NCI-H1092 treated with DMSO at 0.1 percent for 48 hours (cell line): Measurements from ENCODE around the gene PTCRA.

Experiments
- DNase-seq: peaks from one replicate; lab custom pipeline; 2025; lab: John Stamatoyannopoulos, UW

PTCRA gene

DNA sequence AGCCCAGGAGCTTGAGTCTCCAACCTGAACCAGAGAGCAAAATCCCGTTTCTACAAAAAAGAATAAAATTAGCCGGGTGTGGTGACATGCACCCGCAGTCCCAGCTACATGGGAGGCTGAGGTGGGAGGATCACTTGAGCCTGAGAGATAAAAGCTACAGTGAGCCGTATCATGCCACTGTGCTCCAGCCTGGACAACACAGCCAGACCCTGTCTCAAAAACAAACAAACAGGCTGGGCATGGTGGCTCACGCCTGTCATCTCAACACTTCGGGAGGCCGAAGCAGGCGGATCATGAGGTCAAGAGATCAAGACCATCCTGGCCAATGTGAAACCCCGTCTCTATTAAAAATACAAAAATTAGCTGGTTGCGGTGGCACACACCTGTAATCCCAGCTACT is 11.4 kb upstream of the PTCRA start:
- no peak for DNase-seq

- DNase-seq, result no peak
These were observed 8.5 kb upstream of the PTCRA start for GRCh38 chr6:42907336-42907735.

GRCh38 chr6:42909835-42910234 is 6.0 kb upstream of the PTCRA start:
- DNase-seq, result no peak

GRCh38 chr6:42911171-42912021 is 4.5 kb upstream of the PTCRA start:
- no peak for DNase-seq

- no peak for DNase-seq
These were observed 1.3 kb upstream of the PTCRA start for GRCh38 chr6:42914546-42914945.

DNA sequence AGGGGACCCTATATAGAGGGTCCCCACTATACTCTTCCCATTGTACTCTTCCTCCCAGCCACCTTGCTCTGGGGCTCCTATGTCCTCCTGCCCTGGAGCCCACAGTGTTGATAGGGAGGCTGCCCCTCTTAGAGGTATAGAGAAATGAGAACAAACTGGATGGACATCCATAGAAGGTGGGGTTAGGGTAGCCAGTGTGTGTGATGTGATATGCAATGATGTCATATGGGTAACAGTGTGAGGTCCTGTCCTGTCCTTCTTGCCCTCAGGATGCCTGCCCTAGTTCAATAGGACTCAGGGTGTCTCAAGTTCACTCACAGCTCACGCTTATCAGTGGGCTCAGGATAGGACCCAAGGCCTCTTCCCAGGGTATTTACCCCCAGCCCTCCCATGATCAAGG is 435 bp downstream of the PTCRA start:
- no peak for DNase-seq

DNA sequence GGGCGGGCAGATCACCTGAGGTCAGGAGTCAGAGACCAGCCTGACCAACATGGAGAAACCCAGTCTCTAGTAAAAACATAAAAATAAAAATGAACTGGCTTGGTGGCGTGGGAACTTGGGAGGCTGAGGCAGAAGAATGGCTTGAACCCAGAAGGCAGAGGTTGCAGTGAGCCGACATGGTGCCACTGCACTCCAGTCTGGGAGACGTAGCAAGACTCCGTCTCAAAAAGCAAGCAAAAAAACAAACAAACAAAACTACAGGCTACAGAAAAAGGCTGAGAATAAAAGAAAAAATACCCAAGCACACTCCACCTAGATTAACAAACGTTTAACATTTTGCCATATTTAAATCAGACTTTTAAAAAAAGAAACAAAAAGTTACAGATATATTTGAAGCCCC is 5.9 kb downstream of the PTCRA start:
- DNase-seq, result no peak

- DNase-seq, result no peak
These were observed 7.8 kb downstream of the PTCRA start for GRCh38 chr6:42923666-42924065.

- DNase-seq, result no peak
These were observed 9.5 kb downstream of the PTCRA start for GRCh38 chr6:42925248-42925857.

GRCh38 chr6:42928986-42929820 is 13.3 kb downstream of the PTCRA start, which contains the start of gene CNPY3:
TSS of gene CNPY3 (plus strand) at chr6:42929480. CDS start at chr6:42929571, 91 bp downstream.
- DNase-seq, result peak; percentile 98

DNA sequence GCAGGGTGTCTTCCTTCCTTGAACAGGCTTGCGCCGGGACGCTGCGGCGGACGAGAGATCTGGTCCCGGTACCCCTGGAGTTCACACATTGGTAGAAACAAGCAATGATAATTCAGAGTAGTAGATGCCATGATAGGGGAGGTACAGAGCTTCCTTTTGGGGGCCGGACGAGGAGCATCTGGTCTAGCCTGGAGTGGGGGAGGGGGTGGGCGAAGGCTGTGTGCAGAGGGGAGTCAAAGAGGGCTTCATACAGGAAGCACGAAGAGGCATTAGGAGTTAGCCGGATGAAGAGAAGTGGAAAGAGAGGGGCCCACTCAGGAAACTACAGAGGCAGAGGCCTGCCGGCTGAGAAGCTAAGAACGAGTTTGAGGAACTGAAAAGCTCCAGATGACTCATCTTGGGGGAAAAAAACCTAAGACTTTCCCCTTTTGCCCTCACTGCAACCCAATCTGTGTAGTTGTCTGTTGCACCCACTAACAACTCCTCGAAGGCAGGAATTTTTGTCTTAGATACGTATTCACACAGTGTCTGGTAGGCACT is 14.0 kb downstream of the PTCRA start:
- DNase-seq, result no peak

DNA sequence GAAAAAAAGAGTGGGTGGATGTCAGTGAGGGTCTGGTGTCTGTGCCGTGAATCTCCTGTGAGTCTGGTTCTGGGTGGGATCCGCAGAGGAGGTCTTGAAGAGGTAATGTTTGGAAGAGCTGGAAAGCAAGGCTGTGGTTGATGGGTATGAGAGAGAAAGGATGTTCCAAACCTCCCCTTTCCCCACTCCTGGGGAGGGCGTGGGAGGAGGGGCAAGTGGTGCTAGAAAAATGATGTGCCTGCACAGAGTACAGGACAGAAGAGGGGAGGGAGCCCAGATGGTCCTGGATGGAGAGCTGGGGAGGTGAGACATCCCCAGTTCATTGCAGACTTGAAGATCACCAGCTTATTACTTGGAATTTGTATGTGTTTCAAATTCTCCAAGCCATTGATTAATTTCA is 16.6 kb downstream of the PTCRA start:
- DNase-seq, result no peak

GRCh38 chr6:42933205-42933604 is 17.4 kb downstream of the PTCRA start:
- no peak for DNase-seq

- DNase-seq, result no peak
These were observed 19.5 kb downstream of the PTCRA start for GRCh38 chr6:42935322-42935721.

DNA sequence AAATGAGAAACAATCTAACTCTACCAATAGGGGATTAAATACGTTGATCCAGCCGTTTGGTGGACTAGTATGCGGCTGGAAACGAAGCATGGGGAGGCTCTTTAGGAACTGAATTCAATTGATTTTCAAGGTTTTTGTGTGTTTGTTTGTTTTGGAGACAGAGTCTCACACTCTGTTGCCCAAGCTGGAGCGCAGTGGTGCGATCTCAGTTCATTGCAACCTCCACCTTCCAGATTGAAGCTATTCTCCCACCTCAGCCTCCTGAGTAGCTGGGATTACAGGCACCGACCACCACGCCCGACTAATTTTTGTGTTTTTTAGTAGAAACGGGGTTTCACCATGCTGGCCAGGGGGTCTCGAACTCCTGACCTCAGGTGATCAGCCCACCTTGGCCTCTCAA is 20.5 kb downstream of the PTCRA start:
- no peak for DNase-seq

GRCh38 chr6:42937548-42938427 is 21.9 kb downstream of the PTCRA start:
- DNase-seq, result no peak

GRCh38 chr6:42938428-42938796 is 22.6 kb downstream of the PTCRA start:
- DNase-seq, result no peak

GRCh38 chr6:42938987-42939809 is 23.3 kb downstream of the PTCRA start:
- DNase-seq, result no peak

DNA sequence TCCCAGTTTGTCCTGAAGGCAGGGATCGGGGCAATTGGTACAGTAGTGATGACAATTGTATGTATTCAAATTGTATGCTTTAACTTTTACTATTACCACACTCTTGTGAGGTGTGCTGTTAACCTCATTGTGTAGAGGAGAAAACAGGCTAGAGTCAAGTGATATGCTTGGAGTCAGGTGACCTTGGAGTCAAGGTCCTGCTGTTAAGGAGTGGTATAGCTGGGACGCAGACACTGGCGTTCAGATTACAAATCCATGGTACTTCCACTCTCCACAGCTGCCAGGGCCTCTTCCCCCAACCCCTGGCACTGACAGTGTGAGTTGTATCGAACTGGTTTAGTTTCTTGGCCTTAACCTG is 23.9 kb downstream of the PTCRA start:
- no peak for DNase-seq

- no peak for DNase-seq
These were observed 24.7 kb downstream of the PTCRA start for GRCh38 chr6:42940493-42941045.
